GM10266 (cell line): ENCODE measurements around the gene CDH23.

Experiments
- DNase-seq: peaks from one replicate; pipeline ENCODE4 v3.0.0; 2012; ENCODE audit errors: extremely low spot score
- TF ChIP-seq, protein P1 (sequence below): IDR thresholded peaks from 2 replicates; pipeline ENCODE4 v1.5.1; 2012; ENCODE audit warnings: mild to moderate bottlenecking, low read depth; ENCODE audit not compliant: control insufficient read depth, insufficient read depth; ENCODE audit errors: missing control alignments

The CDH23 gene

DNA sequence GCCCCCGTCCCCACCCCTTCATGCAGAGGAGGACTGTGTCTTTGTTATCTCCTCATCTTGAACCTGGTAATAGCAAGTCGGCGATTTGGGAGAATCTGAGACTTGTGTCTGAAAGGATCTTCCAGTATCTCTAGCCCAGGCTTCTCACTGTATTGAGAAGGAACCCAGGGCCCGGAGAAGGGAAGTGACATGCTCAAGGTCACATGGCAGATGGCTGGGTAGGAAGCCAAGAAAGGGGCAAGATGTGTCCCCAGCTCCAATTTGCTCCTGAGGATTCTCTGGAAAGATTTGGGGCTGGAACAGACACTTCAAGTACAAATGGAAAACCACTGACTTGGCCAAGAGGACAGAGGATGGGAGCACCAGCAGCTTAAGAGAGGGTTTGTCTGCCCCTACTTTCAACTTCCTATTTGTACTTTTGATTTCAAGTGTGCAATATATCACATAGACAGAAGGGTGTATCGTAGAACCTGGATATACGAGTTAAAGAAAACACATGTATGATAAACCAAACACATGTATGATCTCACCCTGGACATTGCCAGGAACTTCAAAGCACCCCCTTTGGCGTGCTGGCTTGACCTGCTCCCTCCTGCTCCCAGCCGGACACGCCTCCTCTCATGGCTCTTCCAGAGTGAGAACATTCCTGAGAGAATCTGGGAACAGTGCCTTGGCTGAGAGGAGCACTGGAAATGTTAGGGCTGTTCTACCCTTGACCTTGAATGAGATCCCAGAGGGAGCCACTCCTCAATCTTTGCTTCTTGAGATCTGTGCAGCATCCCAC, 79.7 kb downstream of the CDH23 start:
- TF ChIP-seq, protein P1, sequence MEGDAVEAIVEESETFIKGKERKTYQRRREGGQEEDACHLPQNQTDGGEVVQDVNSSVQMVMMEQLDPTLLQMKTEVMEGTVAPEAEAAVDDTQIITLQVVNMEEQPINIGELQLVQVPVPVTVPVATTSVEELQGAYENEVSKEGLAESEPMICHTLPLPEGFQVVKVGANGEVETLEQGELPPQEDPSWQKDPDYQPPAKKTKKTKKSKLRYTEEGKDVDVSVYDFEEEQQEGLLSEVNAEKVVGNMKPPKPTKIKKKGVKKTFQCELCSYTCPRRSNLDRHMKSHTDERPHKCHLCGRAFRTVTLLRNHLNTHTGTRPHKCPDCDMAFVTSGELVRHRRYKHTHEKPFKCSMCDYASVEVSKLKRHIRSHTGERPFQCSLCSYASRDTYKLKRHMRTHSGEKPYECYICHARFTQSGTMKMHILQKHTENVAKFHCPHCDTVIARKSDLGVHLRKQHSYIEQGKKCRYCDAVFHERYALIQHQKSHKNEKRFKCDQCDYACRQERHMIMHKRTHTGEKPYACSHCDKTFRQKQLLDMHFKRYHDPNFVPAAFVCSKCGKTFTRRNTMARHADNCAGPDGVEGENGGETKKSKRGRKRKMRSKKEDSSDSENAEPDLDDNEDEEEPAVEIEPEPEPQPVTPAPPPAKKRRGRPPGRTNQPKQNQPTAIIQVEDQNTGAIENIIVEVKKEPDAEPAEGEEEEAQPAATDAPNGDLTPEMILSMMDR = no peak
- no peak for DNase-seq

DNA sequence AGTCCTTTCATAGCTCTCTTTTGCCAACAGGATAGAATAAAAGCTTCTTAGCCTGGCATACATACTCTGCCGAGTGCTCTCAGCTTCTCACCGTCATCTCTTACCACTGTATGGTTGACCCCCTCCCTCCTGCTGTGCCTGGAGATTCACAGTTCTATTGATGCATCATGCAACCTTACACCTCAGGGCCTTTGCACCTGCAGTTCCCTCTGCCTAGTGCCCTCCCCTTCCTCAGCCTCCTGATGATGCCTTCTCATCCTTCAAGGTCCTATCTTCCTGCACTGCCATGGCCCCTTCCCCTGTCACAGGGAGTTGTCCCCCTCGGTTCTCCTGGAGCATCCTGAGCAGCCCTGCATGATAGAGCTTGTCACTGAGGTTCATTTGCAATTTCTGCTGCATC, 81.5 kb downstream of the CDH23 start:
- no peak for DNase-seq
- TF ChIP-seq, protein P1 = no peak

DNA sequence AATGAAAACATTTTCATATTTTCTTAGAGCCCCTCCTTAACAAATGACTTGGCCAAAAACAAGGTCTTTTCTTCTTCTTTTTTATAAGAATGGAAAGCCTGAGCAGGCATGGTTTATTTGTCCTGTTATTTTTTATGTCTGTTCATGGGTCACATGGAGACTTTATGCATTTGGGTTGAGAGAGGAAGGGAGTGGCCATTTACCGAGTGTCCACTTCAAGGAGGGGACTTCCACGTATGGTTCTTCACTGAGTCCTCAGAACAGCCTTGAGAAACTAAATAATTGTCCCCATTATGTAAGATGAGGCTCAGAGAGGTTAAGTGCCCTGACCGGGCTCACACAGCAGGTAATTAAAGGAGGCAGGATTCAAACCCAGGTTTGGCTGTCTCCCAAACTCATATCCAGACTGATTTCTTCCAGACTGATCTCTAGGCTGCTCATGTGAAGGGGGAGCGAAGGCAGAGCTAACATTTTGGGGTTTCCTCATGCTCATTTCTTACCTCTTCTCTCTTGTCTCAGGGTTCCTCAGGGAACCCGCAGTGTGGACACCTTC, 82.2 kb downstream of the CDH23 start:
- DNase-seq = no peak
- TF ChIP-seq, protein P1 = no peak

DNA sequence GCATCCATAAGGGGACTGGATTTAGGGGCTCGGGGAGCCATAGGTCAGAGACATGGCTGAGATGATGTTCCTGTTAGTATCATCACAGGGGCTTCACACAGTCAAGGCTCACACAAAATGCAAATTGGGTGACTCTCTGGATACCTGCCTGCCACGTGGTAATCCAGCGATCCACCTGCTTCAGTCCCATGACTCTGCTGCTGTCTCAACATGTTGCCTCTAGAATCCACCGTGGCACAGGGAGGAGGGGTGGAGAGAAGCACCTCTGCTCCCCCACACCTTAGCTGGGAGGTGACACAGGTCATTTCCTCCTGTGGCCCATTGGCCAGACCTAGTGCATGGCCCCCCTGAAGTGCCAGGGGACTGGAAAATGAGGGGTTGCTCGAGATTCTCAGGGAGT, 83.1 kb downstream of the CDH23 start:
- no peak for DNase-seq
- TF ChIP-seq, protein P1 = no peak

DNA sequence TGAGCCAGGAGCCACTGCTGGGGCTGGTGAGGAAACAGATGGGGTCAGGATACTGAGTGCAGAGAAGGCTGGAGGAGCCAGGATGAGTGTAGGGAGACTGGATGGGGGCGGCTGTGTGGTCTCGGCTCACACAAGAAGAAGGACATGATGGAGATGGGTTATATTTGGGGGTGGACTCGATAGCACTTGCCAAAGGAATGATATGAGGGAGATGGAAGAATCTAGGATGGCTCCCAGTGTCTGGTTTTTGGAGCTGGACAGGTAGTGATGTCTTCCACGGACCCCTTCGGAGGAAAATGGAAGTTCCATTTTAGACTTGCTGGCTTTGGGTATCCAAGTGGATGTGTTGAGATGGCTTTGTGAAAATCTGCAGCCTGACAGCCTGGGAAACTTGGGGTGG, 83.9 kb downstream of the CDH23 start:
- TF ChIP-seq, protein P1 = no peak
- DNase-seq = no peak

- DNase-seq = no peak
These were observed 85.2 kb downstream of the CDH23 start for GRCh38 chr10:71481746-71482410.

More at GRCh38 chr10:71481746-71482410, 85.2 kb downstream of the CDH23 start:
- TF ChIP-seq, protein P1 = no peak
